Right forelimb (tissue), 1 donor: Measurements from ENCODE around the gene RAD51.

Experiments used
- DNase-seq: peaks from one replicate; pipeline ENCODE4 v3.0.0-alpha.2; 2018

Gene RAD51

GRCh38 chr15:40763801-40764628 lies 69.0 kb downstream of the RAD51 start, which contains the start of gene GCHFR:
Gene GCHFR (plus strand): TSS chr15:40764068. CDS start chr15:40764181, 113 bp downstream.
- DNase-seq, result peak; percentile 86

DNA sequence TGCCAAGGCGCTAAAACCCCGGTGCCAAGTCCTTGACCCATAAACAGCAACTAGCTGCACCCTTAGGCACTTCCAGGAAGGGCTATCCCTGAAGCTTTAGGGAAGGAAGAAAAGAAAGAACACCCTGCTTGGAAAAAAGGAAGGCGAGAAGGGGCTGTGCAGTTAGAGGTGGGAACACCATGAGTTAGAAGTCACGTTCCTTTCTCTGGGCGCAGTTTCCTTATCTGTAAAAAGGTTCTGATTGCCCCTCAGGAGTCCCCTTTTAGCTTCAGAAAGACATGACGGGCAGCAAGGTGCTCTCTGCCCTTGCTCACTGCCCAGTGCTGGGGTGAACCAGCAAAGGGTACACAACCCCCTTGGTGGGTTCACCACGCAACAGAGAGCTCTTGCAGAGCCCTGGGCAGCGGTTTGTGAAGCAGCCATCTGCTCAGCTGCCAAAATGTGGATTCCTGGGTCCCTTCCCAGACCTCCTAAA lies 69.7 kb downstream of the RAD51 start:
- DNase-seq, result no peak

- no peak for DNase-seq
Measured at GRCh38 chr15:40766194-40766815, 71.3 kb downstream of the RAD51 start.

GRCh38 chr15:40766906-40767837 lies 72.2 kb downstream of the RAD51 start:
- no peak for DNase-seq

GRCh38 chr15:40767838-40768500 lies 73.0 kb downstream of the RAD51 start:
- no peak for DNase-seq

GRCh38 chr15:40768521-40769273 lies 73.7 kb downstream of the RAD51 start:
- no peak for DNase-seq

DNA sequence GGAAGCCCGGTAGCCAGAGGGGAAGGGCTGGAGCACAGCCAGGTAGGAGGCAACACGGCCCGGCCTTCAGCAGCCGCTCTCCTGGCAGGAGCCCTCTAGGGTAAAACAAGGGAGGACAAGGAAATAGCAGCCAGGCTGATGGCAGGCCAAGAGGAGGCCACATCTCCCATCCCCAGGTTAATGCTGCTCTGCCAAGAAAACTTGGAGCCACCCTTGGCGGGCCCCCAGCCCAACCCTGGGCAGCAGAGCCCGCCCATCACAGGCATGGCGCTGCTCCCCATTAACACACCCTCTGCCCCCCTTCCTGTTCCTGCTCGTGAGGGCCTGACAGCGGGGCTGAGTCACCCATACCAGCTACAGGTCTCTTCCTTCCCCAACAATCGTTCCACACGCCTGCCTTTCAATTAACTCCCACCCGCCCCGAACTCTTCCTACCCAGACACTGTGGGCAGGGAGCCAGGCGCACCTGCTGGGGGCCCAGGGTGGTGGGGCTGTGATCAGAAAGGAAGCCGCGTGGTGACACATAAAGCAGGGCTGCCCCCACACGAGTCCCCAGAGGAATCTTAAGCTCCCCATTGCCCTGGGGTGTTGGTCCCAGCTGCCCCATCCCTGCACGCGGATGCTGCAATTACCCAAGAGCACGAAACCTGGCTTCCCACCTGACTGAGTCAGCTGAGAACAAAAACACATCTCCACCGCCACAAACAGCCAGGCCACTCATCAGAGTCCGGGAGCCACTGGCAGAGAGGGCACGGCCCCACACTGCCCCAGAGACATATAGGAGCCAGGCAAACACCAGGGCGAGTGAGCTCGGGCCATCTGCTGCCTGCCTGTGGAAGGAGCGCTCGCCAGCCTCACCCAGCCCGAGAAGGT lies 74.5 kb downstream of the RAD51 start, which contains the start of gene C15orf62:
C15orf62 (plus strand) TSS at position 707 of the 873 bp plus-strand sequence. CDS start 516 bp downstream, outside the sequence.
- DNase-seq, result peak; percentile 60

DNA sequence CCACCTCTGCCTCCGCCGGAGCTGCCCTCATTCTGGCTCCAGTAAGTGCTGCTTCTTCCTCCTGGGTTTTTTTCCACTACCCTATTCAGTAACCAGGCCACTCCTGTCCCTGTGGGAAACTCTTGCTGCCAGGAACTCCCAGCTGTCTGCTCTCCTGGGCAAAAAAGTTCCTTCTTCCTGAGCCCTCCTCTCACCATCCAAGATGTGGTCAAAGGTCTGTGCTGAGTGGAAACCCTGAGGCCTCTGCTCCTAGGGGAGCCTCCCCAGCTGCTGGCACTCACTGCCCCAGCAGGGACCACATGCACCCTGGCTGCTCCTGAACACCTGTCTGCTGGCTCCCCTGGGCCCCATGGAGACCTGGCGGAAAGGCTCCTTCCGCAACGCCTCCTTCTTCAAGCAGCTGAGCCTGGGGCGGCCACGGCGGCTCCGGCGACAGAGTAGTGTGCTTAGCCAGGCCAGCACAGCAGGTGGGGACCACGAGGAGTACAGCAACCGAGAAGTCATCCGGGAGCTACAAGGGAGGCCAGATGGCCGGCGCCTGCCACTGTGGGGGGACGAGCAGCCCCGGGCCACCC lies 75.3 kb downstream of the RAD51 start:
- DNase-seq, result no peak

- no peak for DNase-seq
Measured at GRCh38 chr15:40771242-40771641, 76.3 kb downstream of the RAD51 start.

- DNase-seq, result no peak
Measured at GRCh38 chr15:40772014-40772413, 77.0 kb downstream of the RAD51 start.

GRCh38 chr15:40773496-40773895 lies 78.5 kb downstream of the RAD51 start:
- DNase-seq, result no peak

GRCh38 chr15:40773902-40774301 lies 78.9 kb downstream of the RAD51 start:
- DNase-seq, result no peak

DNA sequence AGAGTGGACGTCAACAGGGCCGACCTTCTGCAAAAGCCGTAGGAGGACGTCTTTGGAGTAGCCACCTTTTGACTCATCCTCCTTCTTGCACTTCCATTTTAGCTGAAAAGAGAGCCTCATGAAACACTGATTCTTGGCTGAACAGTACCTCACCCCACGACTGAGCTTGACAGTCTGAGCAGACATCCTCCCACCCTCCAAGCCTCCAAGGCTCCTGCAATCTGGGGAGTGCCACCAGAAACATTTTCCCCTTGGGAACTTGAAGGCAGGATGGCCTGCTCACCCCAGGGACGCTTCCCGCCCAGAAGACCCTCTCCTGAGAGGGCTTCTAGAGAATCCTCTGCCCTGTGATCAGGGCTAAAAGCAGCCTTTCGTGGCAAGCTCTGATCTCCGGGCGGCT lies 80.0 kb downstream of the RAD51 start:
- DNase-seq, result no peak

DNA sequence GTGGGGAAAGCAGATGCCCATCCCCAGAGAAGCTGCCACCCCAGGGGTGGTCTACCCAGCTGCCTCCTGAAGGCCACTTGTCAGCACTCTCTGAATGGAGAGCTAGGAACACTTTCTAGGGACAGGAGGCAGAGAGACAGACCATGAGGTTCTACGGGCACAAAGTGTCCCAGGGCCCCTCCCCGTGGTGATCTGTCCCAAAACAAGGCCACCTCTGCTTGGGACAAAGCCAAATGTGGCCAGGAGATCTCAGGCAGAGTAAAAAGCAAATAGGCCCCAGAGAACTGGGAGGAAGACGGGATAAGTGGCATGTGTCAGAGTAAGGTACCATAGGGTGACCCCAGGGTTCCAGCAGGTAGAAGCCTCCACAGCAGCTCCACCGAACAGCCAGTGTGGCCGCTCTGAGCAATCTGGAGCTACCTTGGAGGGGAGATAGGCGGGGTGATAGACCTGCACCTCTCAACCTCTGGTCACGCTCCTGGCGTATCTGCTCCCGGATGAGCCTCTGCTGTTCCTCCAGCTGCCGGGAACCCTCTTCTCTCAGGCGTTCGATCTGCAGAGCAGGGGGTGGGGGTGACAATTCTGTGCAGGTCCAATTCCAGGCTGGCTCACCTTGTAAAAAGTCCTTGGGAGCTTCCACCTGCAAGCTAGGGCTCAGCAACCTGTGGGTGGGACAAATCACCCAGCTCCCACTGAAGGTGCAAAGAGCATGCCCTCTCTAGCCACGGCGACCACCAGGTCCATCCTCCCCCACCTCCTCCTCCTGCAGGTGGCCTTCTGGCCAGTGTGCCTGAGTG lies 81.0 kb downstream of the RAD51 start:
- DNase-seq, result no peak

DNA sequence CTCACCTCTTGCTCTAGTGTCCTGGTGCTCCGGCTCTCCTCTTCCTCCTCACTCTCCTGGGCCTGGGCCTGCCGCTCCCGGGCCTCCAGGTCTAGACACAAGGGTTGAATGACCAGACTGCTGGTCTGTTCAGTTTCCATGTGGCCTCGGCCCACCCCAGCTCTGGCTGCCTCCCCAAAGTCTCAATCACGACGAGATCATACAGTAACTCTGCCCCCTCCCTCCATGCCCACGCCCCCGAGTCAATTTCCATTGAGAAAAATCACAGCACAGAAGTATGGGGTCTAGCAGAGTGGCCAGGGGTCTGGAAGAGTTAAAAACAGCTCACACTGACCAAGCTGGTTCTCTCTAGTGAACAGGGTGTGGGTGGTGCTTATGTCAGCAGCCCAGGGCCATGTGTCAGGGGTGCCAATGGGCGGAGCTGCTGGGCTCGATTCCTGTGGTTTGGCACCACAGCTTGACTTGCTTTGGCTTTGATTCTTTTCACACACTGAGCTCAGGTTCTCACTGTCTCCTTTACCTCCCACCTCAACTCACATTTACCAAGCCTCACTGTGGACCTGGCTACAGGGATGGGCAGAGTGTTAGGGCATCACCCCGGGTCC lies 81.7 kb downstream of the RAD51 start:
- DNase-seq, result no peak
